CD4-positive, alpha-beta T cell treated with Interferon alpha-2 for 1 hour (primary cell): ENCODE measurements around the gene RRP12.

Experiments
- DNase-seq, 2 donors: peaks; one replicate each; pipeline ENCODE4 v3.0.0-alpha.2; 2020 to 2022

RRP12 gene

GRCh38 chr10:97307866-97308780, 93.0 kb downstream of the RRP12 start:
- no peak for DNase-seq

GRCh38 chr10:97307441-97307840, 93.7 kb downstream of the RRP12 start:
- no peak for DNase-seq
